ENCODE data around the gene KCNA3. TPM values are rescaled to one million over a fixed set of nuclear protein-coding genes. Genes with fewer than 3 reads are reported as not detected.
A peak's percentile ranks its signal among the peaks of the same experiment; 100 is the strongest.

The KCNA3 gene
- total RNA-seq (100 to 1,000 TPM; 114 to 115 TPM), total RNA-seq (208 to 355 reads per million in 2 donors)

GRCh38 chr1:110674337-110675059 lies at the start of gene KCNA3:
Gene KCNA3 (minus strand): TSS chr1:110674940. CDS start chr1:110674809, 131 bp downstream.
- H3K4me1 Mint-ChIP-seq = peaks cover 52% of the 10 kb centered on the region
- H3K27ac Mint-ChIP-seq = peak within 1 kb of the TSS; percentile 89
- H3K9me3 ChIP-seq (ENCODE audit: control insufficient read depth, low read length, poor library complexity, severe bottlenecking) = no peaks in the 10 kb centered on the region
- DNase-seq = peak; percentile 47 to 65 (median 63)
- peak within 1 kb of the TSS; percentile 100 for H3K4me3 Mint-ChIP-seq
- H3K27me3 Mint-ChIP-seq = no peaks in the 10 kb centered on the region
- peaks cover 11% of the 10 kb centered on the region for H3K36me3 Mint-ChIP-seq (ENCODE audit: low read depth)
- ATAC-seq = peak; percentile 33

DNA sequence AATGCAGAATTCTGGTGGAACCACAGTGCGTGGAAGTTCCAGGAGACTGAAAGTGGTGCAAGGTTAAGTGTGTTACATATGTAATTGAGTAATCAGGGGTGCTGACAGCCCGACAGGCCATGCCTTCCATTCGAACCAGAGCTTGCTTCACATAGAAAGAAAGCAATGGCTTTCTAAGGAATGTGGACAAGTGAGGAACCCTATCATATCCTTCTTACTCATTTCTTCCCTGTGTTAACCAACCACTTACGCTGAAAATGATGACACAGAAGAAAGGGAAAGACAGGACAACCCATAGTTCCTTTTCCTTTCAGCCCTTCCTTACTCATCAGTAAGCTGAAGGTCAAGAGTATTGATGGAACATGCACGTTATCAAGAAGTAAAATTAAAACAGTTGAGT lies 48.1 kb upstream of the KCNA3 start:
- DNase-seq (no peak), ATAC-seq (no peak)
- H3K4me3 Mint-ChIP-seq = no peak overlapping the region
- no peak overlapping the region for H3K27ac Mint-ChIP-seq
- peaks cover 9% of the 10 kb centered on the region for H3K27me3 Mint-ChIP-seq
- H3K9me3 ChIP-seq (ENCODE audit: control insufficient read depth, low read length, poor library complexity, severe bottlenecking) = no peaks in the 10 kb centered on the region
- H3K36me3 Mint-ChIP-seq (ENCODE audit: low read depth) = no peaks in the 10 kb centered on the region
- H3K4me1 Mint-ChIP-seq = peaks cover 22% of the 10 kb centered on the region

GRCh38 chr1:110719908-110720307 lies 45.2 kb upstream of the KCNA3 start:
- ATAC-seq (no peak), DNase-seq (no peak)
- H3K9me3 ChIP-seq (ENCODE audit: control insufficient read depth, low read length, poor library complexity, severe bottlenecking) = no peaks in the 10 kb centered on the region
- Mint-ChIP-seq H3K36me3 (ENCODE audit: low read depth) (no peaks in the 10 kb centered on the region), H3K4me1 (no peaks in the 10 kb centered on the region), H3K4me3 (no peak overlapping the region), H3K27me3 (peaks cover 9% of the 10 kb centered on the region), H3K27ac (no peak overlapping the region)

DNA sequence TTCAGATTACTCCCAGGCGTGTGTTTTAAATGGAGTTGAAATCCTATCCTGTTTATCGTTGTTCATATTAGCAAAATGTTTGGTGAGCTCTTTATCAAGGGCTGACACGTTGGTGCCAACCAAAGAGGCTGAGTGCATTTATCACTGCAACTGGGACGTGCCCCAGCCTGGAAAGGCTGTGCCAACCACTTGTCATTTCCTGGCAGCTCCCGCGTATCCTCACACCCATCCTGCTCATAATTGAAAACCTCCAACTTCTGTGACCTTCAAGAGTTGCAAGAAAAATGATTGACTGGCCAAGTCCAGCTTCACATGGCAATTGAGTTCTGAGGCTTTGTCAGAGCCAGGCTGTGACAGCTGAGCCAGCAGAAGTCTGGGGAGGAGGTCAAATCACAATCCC lies 43.7 kb upstream of the KCNA3 start:
- DNase-seq (no peak), ATAC-seq (no peak)
- no peak overlapping the region for H3K27ac Mint-ChIP-seq
- H3K36me3 Mint-ChIP-seq (ENCODE audit: low read depth) = no peaks in the 10 kb centered on the region
- H3K9me3 ChIP-seq (ENCODE audit: control insufficient read depth, low read length, poor library complexity, severe bottlenecking) = no peaks in the 10 kb centered on the region
- H3K27me3 Mint-ChIP-seq = peaks cover 9% of the 10 kb centered on the region
- no peak overlapping the region for H3K4me3 Mint-ChIP-seq
- no peaks in the 10 kb centered on the region for H3K4me1 Mint-ChIP-seq

DNA sequence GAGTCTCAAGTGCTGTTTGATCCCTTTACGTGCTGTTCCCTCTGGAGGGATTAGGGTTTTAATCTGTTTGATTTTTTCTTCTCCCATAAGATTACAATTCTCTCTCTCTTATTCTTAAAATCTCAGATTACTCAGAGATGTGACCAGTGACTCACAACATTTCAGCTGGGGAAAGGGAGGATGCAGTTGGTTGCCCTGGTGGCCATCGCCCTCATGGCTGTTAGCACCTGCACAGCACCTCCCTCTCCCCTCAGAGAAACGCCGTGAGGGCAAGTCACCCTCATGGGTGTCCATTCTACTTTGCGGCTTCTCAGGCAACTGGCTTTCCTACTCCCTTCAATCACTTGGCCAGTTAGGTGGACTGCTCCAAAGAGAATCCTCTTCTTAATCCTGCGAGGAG lies 42.4 kb upstream of the KCNA3 start:
- H3K9me3 ChIP-seq (ENCODE audit: control insufficient read depth, low read length, poor library complexity, severe bottlenecking) = no peaks in the 10 kb centered on the region
- no peak overlapping the region for H3K27ac Mint-ChIP-seq
- no peak overlapping the region for H3K4me3 Mint-ChIP-seq
- H3K27me3 Mint-ChIP-seq = peaks cover 9% of the 10 kb centered on the region
- no peak for ATAC-seq
- DNase-seq = no peak
- H3K36me3 Mint-ChIP-seq (ENCODE audit: low read depth) = no peaks in the 10 kb centered on the region
- no peaks in the 10 kb centered on the region for H3K4me1 Mint-ChIP-seq

DNA sequence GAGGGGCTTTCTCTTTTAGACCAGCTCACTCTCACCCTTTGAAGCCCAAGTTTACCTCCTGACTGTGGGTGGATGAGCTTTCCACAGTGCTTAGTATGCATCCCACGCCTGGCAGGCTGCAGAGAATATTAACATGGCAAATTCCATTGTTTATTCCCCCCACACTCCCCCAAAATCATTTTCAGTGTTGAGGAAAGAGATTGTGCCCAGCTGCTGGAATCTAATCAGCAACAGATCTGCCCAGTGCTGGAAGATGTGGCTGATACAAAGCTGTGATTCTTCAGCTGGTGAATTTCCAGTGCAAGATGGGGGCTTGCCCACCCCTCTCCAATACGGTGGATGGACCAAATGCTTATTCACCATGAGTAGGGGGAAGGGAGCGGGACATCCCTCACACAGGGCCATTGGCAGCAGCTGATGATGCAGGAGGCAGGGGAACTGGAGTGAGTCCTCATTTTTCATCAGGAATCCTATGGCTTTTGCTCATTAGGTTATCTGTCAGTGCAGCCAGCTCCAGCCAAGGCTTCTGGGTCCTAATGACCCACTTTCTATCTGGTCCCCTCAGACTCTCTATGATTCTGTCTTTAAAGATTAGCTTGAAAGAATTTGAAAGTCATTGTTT lies 39.7 kb upstream of the KCNA3 start:
- Mint-ChIP-seq H3K4me3 (no peak overlapping the region), H3K27me3 (peaks cover 9% of the 10 kb centered on the region)
- ATAC-seq = no peak

GRCh38 chr1:110713221-110713620 lies 38.5 kb upstream of the KCNA3 start:
- no peaks in the 10 kb centered on the region for H3K36me3 Mint-ChIP-seq (ENCODE audit: low read depth)
- peaks cover 5% of the 10 kb centered on the region for H3K4me1 Mint-ChIP-seq
- DNase-seq = no peak
- H3K27me3 Mint-ChIP-seq = peaks cover 1% of the 10 kb centered on the region
- no peak overlapping the region for H3K4me3 Mint-ChIP-seq
- ATAC-seq = no peak
- H3K9me3 ChIP-seq (ENCODE audit: control insufficient read depth, low read length, poor library complexity, severe bottlenecking) = no peaks in the 10 kb centered on the region
- H3K27ac Mint-ChIP-seq = peak overlapping the region; percentile 12

More for the DNA sequence above, 39.7 kb upstream of the KCNA3 start:
- Mint-ChIP-seq H3K27ac (no peak overlapping the region), H3K4me1 (peaks cover 5% of the 10 kb centered on the region), H3K36me3 (ENCODE audit: low read depth) (no peaks in the 10 kb centered on the region)
- H3K9me3 ChIP-seq (ENCODE audit: control insufficient read depth, low read length, poor library complexity, severe bottlenecking) = no peaks in the 10 kb centered on the region
- no peak for DNase-seq

GRCh38 chr1:110710314-110710713 lies 35.6 kb upstream of the KCNA3 start:
- ATAC-seq (no peak), DNase-seq (no peak)
- no peaks in the 10 kb centered on the region for H3K36me3 Mint-ChIP-seq (ENCODE audit: low read depth)
- H3K27me3 Mint-ChIP-seq = peaks cover 2% of the 10 kb centered on the region
- peaks cover 5% of the 10 kb centered on the region for H3K4me1 Mint-ChIP-seq
- H3K9me3 ChIP-seq (ENCODE audit: control insufficient read depth, low read length, poor library complexity, severe bottlenecking) = no peaks in the 10 kb centered on the region
- no peak overlapping the region for H3K4me3 Mint-ChIP-seq
- no peak overlapping the region for H3K27ac Mint-ChIP-seq

DNA sequence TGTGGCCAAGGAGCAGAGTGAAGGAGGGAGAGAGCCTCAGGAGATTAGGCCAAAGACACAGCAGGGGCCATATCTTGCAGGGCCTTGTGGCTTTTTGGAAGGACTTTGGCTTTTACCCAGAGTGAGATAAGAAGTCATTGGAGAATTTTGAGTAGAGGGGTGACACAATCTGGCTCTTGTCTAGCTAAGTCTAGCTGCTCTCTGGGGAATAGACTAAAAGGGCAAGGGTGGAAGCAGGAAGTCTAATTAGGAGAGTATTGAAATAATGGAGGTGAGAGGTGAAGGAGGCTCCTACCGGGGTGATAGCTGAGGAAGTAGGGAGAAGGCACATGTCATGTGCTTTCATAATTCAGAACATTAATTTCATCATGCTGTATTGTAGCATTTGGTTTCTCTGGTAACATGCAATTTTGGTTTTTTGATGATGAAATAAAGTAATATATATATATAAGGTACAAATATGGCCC lies 34.3 kb upstream of the KCNA3 start:
- H3K4me3 Mint-ChIP-seq = no peak overlapping the region
- H3K27ac Mint-ChIP-seq = peak overlapping the region; percentile 2
- DNase-seq (no peak), ATAC-seq (no peak)
- H3K36me3 Mint-ChIP-seq (ENCODE audit: low read depth) = no peaks in the 10 kb centered on the region
- H3K4me1 Mint-ChIP-seq = peaks cover 5% of the 10 kb centered on the region
- H3K9me3 ChIP-seq (ENCODE audit: control insufficient read depth, low read length, poor library complexity, severe bottlenecking) = no peaks in the 10 kb centered on the region
- peaks cover 6% of the 10 kb centered on the region for H3K27me3 Mint-ChIP-seq

DNA sequence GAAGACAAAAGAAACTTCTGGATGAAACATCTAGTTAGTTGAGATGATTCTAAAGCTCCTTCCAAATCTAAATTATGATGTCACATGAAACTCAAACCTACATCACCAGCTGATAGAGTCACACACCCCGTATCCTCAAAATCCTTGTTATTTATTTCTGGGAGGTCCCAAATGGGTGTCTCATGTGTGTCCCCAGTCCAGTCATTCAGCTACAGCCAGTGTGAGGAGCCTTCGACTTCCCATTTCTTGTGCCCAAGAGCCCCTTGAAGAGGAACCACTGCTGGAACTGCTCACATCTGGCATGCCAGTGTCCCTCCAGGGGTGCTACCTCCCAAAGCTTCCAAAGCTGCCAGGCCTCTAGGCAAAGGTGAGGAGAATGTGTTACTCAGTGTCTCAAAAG lies 32.5 kb upstream of the KCNA3 start:
- Mint-ChIP-seq H3K4me1 (peaks cover 5% of the 10 kb centered on the region), H3K27ac (no peak overlapping the region), H3K27me3 (peaks cover 6% of the 10 kb centered on the region), H3K4me3 (no peak overlapping the region), H3K36me3 (ENCODE audit: low read depth) (no peaks in the 10 kb centered on the region)
- ATAC-seq (no peak), DNase-seq (no peak)
- no peaks in the 10 kb centered on the region for H3K9me3 ChIP-seq (ENCODE audit: control insufficient read depth, low read length, poor library complexity, severe bottlenecking)

DNA sequence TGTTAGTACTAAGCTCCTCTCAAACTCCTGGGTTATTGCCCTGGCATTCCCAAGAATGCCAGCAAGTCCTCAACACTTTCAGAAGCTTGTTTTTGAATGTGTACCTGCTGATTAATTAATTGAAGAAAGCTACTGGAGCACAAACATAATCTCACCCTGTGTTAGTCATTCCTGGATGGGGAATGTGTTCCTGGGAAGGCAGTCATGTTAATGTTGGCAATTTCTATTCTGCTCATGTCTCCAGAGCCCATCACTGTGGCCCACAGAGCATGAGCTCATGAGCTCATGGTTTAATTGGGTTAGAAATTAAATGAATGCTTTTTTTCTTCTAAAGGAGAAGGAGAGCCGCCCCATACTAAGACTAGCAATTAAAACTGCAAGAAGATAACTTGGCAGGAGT lies 31.9 kb upstream of the KCNA3 start:
- no peaks in the 10 kb centered on the region for H3K36me3 Mint-ChIP-seq (ENCODE audit: low read depth)
- H3K4me1 Mint-ChIP-seq = peaks cover 5% of the 10 kb centered on the region
- H3K27me3 Mint-ChIP-seq = peaks cover 6% of the 10 kb centered on the region
- DNase-seq = no peak
- no peak overlapping the region for H3K27ac Mint-ChIP-seq
- no peak overlapping the region for H3K4me3 Mint-ChIP-seq
- no peaks in the 10 kb centered on the region for H3K9me3 ChIP-seq (ENCODE audit: control insufficient read depth, low read length, poor library complexity, severe bottlenecking)
- no peak for ATAC-seq

DNA sequence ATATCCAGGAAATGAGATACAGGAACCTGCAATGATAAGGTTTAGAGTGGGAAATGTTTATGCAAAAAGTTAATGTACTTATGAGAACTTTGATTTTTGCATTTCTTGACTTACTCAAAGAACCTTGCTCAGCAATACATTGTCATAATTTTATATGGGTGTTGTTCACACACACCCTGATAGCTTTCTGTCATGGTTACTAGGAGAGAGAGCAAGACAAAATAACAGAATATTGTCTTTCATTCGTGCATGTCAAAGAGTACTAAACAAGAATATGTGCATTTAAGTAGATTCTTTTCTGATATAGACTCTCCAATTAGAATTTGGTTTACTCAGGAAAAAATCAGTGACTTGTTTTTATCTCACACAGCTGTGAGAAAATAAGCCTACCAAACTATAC lies 27.5 kb upstream of the KCNA3 start:
- ATAC-seq = no peak
- Mint-ChIP-seq H3K27me3 (peaks cover 6% of the 10 kb centered on the region), H3K27ac (no peak overlapping the region), H3K4me3 (no peak overlapping the region), H3K4me1 (no peaks in the 10 kb centered on the region), H3K36me3 (ENCODE audit: low read depth) (no peaks in the 10 kb centered on the region)
- peaks cover 3% of the 10 kb centered on the region for H3K9me3 ChIP-seq (ENCODE audit: control insufficient read depth, low read length, poor library complexity, severe bottlenecking)
- no peak for DNase-seq

GRCh38 chr1:110700767-110701166 lies 26.0 kb upstream of the KCNA3 start:
- Mint-ChIP-seq H3K4me3 (no peak overlapping the region), H3K27me3 (peaks cover 6% of the 10 kb centered on the region), H3K4me1 (no peaks in the 10 kb centered on the region), H3K36me3 (ENCODE audit: low read depth) (peaks cover 2% of the 10 kb centered on the region), H3K27ac (no peak overlapping the region)
- peaks cover 3% of the 10 kb centered on the region for H3K9me3 ChIP-seq (ENCODE audit: control insufficient read depth, low read length, poor library complexity, severe bottlenecking)
- DNase-seq (no peak), ATAC-seq (no peak)

DNA sequence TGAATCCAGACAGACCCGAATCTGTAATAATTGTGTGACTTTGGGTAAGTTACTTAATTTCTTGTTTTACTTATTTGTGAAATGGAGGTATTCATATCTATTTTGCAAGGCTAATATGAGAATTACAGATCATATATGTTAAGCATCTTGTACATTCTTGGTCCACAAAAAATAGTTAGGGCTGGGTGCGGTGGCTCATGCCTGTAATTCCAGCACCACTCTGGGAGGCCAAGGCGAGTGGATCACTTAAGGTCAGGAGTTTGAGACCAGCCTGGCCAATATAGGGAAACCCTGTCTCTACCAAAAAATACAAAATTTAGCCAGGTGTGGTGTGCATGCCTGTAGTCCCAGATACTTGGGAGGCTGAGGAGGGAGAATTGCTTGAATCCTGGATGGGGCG lies 22.9 kb upstream of the KCNA3 start:
- H3K9me3 ChIP-seq (ENCODE audit: control insufficient read depth, low read length, poor library complexity, severe bottlenecking) = peaks cover 3% of the 10 kb centered on the region
- H3K36me3 Mint-ChIP-seq (ENCODE audit: low read depth) = peaks cover 5% of the 10 kb centered on the region
- no peak overlapping the region for H3K27ac Mint-ChIP-seq
- no peak overlapping the region for H3K4me3 Mint-ChIP-seq
- H3K27me3 Mint-ChIP-seq = peaks cover 10% of the 10 kb centered on the region
- ATAC-seq (no peak), DNase-seq (no peak)
- peaks cover 5% of the 10 kb centered on the region for H3K4me1 Mint-ChIP-seq
